Activated CD4-positive, CD25-positive, alpha-beta regulatory T cell (primary cell): ENCODE data around the gene OR8D1.

Source experiments
- DNase-seq, 4 experiments: peaks; one replicate each; lab custom pipeline; 2025; lab: John Stamatoyannopoulos, UW

OR8D1 gene

DNA sequence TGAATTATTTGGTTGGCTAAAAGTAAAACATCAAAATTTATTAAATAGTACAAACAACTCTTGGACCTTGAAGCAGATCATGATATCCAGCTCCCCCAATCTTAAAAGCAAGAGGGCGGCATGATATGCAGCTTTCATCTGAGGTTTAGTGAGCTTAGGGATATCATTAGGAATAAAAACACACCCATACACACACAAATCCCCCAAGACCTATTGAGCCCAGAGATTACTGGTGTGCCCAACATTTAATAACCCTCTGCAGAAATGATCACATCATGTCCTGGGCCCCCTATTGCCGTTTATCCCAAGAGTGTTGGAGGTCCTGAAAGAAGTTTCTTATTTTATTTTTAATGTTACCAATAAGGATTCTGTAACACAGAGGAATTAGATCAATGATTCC is at the start of gene OR8D1:
Gene OR8D1 (minus strand): TSS at position 101 of the 400 bp plus-strand sequence. CDS start 3,183 bp downstream, outside the sequence.
- no peak for DNase-seq

- no peak for DNase-seq
Measured at GRCh38 chr11:124359566-124359965, 45.8 kb upstream of the OR8D1 start.

DNA sequence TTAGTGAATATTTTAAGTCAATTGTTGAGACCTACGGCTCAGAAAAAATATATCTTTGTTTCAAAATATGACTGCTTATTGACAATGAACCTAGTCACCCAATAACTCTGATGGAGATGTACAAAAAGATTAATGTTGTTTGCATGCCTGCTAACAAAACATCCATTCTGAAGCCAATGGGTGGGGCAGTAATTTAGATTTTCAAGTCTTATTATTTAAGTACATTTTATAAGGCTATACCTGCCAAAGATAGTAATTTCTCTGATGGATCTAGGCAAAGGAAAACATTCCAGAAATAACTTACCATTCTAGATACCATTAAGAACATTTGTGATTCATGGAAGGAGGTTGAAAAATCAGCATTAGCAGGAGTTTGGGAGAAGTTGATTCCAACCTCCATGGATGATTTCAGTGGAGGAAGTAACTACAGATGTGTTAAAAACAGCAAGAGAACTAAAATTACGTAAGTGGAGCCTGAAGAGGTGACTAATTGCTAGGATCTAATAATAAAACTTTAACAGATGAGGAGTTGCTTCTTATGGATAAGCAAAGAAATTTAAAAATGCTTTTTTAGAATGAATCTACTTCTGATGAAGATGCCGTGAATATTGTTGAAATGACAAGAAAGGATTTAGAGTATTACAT is 32.7 kb upstream of the OR8D1 start:
- no peak for DNase-seq

DNA sequence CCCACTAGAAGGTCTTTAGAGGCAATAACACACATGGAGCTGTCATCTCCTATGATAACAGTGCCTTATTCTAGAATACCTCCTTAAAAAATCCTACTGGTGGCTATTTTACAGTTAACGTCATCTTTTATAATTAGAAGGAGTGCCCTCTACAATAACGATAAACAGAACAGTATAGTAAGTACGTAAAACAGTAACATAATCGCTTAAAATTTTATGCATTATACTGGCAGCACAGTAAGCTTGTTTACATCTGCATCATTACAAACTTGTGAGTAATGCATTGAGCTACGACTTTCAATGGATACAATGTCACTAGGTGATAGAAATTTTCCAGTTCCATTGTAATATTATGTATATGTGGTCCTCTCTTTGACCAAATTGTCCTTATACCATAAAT is 30.6 kb upstream of the OR8D1 start:
- no peak for DNase-seq

GRCh38 chr11:124340142-124340447 is 26.3 kb upstream of the OR8D1 start:
- DNase-seq = no peak

DNA sequence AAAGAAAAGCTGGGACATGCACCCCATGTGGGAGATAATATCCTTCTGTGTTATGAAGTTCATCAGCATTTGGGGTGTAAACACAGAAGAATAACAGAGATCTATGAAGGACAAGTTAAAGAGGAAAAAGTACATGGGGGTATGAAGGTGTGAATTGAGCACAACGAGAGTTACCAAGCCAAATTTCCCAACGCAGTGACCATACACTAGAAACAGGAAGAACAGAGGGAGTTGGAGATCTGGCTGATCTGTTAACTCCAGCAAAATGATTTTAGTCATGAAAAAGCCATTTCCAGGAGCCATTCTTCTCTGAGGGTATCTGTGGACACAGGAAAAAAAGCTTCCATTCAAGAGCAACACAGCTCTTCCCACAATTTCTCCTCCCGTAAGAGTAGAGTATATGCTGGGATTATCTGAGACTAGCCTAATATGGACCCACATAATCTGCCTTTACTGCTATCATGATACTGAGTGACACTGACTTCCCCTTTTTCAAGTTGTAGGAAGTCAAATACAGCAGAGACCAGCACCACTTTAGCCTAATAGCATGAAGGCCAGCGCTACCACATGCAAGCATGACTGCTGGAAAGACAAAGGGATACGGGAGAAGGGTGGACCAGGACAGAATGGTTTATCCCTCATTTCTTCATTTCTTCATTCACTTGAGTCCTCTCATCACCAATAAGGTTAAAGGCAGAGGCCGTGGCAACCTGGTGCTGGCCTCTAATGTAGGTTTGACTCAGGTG is 25.8 kb upstream of the OR8D1 start:
- DNase-seq = no peak

GRCh38 chr11:124331873-124332272 is 18.1 kb upstream of the OR8D1 start:
- no peak for DNase-seq

DNA sequence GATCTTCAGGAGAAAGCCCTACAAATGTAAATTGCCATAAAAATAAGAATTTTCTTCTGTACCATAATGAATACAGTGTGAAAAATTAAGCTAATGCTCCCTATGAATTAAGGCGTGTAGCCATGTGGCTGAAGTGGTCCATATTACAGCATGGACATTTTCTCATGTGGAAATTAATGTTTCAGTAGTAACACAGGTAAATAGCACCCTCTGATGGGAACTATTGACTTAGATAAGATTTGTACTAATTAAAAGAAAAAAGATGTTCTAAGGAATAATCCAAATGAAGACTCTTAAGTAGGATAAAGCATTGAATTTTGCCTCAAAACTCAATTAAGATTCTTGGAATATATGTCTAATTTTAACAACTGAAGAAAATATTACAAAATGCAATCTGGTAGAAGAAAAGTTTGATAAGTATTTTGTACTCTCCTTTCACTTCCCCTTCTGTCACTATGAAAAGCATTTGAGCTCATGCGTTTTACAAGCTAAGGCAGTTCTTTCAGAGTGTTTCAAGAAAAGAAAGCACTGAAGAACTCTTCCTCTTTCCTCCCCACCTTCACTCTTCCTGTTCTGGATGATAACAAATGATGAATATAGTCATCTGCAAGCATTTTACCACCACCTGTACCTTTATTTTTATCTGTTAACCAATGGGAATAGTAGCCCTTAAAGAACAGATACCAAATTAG is 16.2 kb upstream of the OR8D1 start:
- no peak for DNase-seq

- DNase-seq = no peak
Measured at GRCh38 chr11:124327775-124328174, 14.0 kb upstream of the OR8D1 start.

DNA sequence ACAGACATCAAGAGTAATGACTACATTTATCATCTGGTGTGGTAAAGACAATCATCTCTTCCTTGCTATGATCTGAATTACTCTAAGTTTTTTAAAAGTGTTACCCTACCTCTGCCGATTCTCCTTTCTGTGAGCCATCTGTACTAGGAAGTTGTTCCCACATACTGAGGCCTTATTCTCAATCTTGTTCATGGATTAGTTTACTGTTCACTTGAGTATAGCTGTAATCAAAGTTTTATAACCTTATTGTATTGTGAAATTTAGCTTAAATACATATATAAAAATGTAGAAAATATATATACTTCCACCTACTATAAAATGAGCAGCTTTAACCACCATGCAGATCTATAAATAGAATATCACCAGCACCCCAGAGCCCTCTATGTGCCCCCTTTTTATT is 8.6 kb upstream of the OR8D1 start:
- DNase-seq = no peak

- no peak for DNase-seq
Measured at GRCh38 chr11:124320097-124320496, 6.3 kb upstream of the OR8D1 start, which contains the start of gene OR8D2. Gene OR8D2, minus strand, starts transcription at chr11:124320197. Its CDS starts 0 bp downstream, at chr11:124320197.

GRCh38 chr11:124315052-124315451 is 1.3 kb upstream of the OR8D1 start:
- no peak for DNase-seq

DNA sequence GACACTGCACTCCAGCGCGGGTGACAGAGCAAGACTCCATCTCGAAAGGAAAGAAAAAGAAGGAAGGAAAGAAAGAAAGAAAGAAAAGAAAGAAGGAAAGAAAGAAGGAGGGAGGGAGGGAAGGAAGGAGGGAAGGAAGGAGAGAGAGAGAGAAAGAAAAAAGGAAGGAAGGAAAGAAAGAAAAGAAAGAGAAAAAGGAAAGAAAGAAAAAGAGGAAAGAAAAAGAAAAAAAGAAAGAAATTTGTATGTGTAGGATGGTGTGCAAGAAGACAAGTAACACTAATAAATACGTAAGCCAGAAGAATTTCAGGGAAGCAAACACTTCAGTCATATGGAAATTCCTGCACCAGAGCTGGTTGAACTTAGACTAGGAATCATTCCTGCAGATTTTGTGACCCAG is 618 bp downstream of the OR8D1 start:
- DNase-seq = no peak

GRCh38 chr11:124311670-124312069 is 2.1 kb downstream of the OR8D1 start:
- no peak for DNase-seq

- DNase-seq = no peak
Measured at GRCh38 chr11:124311269-124311668, 2.5 kb downstream of the OR8D1 start.

DNA sequence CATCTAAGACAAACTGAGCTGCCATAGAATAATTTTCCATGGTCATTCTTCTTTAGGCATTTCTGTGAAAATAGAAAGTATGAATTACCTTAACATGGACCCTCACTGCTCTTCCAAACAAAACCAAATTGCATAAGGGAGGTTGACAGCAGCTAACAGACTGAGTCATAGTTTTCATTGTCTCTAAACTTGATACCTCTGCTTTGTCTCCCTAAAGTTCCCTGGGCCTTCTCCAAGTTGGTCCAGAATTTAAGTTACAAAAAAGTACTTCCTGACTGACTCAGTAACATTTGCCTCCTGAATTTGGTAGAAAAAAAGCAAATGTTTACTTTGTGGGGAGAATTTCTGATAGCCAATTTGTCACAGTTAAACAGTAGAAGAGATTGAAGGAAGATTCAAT is 3.0 kb downstream of the OR8D1 start:
- DNase-seq = no peak

GRCh38 chr11:124307093-124307492 is 6.7 kb downstream of the OR8D1 start:
- no peak for DNase-seq

- DNase-seq = no peak
Measured at GRCh38 chr11:124302347-124303125, 11.2 kb downstream of the OR8D1 start.

DNA sequence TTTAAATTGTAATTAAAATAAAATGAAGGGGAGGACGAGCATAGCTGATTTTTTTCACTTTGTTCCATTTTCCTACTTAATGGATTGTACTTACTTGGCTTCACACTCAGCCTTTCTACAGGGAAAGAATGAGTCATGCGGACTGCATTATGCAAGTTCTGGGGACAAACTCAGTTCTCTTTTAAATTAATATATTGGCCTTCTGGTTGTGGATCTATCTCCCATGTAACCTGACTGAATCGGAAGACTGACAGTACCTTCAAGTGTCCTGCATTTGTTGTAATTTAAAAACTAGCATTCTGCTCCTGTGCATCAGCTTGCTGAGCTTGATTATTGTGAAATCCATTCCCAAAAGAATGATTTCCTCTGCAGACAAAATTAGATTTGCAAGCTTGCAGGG is 12.2 kb downstream of the OR8D1 start:
- no peak for DNase-seq

DNA sequence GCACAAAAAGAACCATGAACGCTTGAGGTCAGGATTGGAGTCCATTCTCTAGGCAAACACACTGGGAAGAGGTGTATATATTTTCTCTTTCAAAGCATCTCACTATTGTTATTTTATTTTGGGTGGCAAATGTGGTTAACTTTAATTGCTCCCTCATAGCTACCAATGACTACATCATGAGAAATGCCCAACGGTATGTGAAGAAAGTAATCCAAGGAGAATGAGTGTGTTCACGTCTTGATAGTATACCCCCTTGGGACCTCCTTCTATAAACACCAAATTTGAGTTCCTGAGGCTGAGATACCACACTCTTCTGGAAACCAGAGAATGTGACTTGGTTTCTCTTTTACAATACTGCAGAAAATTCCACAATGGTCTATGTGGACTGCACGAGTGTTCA is 15.8 kb downstream of the OR8D1 start:
- no peak for DNase-seq

DNA sequence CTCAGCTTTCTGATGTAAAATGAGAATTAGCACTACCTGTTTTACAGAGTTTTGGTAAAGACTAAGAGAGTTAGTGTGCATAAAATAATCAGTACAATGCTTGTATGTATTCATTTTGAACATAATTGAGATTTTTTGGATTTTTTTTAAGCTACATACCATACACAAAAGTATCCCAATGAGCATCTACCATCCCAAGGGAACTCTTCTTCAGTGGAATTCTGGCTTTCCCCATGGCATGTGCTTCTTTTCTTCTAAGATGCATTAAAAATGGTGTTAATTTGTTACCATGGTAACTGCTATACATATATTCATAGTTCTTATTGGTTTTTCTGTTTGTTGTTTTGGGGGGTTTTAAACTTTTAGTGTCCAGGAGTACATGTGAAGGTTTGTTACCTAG is 17.7 kb downstream of the OR8D1 start:
- no peak for DNase-seq

DNA sequence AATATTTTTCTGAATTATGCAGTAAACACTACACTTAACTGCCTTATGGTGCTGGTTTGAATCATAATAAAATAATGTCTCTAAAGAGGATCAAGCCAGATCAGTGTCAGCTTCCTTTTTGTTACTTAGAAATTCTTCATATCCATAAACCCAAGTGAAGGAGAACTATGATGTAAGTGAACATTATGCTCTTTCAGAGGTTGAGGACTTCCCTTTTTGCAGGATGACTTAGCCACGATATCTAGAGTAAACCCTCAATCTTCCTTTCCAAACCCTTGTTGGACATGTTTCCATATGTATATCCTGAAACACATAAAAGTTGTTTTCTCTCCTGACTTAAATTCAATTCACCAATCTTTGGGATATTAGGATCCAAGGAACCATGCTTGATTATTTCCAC is 19.1 kb downstream of the OR8D1 start:
- no peak for DNase-seq
